K562 (cell line): ENCODE results near the gene POU2AF3. TPM values are rescaled to one million over a fixed set of nuclear protein-coding genes. Genes with fewer than 3 reads are reported as not detected.

ENCODE experiments used
- ATAC-seq: fragments of 200-7000 bp; cut with Tn5 transposase; 3 replicates; pipeline ENCODE4 v1.9.1; 2020; ENCODE audit warnings: moderate library complexity
- BruUV-seq: library from RNA; stranded (reverse); fragments of 400-500 nt; replicated peaks from 2 replicates; lab custom pipeline; 2021; lab: Mats Ljungman, UMichigan
- CTCF ChIA-PET: fragments of 300-600 bp; formaldehyde crosslinking; extraction: SDS; loops from one replicate; lab custom pipeline; 2021; ENCODE audit warnings: low intra/inter-chr PET ratio; lab: Yijun Ruan, JAX
- POLR2A ChIA-PET: fragments of 300-600, 350-650 bp; sonication (Branson Sonifier 250); formaldehyde crosslinking; extraction: SDS; loops from one replicate; lab custom pipeline; 2021; ENCODE audit warnings: antibody characterized with exemption, inconsistent platforms; lab: Yijun Ruan, JAX
- DNase-seq, 4 experiments: peaks; one replicate each; pipeline versions ENCODE4 v3.0.0 to v3.0.0-alpha.2; 2011 to 2018; ENCODE audit warnings: low spot score in 3 of 4, mixed read lengths in 3 of 4; ENCODE audit errors: extremely low read depth in 1 of 4
- FAIRE-seq: peaks from 2 replicates; lab custom pipeline; 2011; peaks lifted over from hg19 to GRCh38; lab: Jason Lieb, UNC
- H2AFZ ChIP-seq: 2 replicates; pipeline ENCODE4 v1.6.0; 2011; ENCODE audit warnings: low read depth, low read length, control low read depth, inconsistent platforms
- H3K27ac ChIP-seq: fragments of 200-600 bp; 3 replicates; pipeline ENCODE4 v1.8.0; 2011; ENCODE audit warnings: low read depth, mild to moderate bottlenecking, control low read depth, inconsistent platforms, low read length, moderate library complexity, mixed read lengths; ENCODE audit errors: extremely low read depth
- H3K27me3 ChIP-seq, 2 experiments: fragments of 300-600 bp in 1 of 2; 2 replicates in 1 of 2; 3 replicates in 1 of 2; pipeline versions ENCODE4 v1.6.0 to v1.8.0; 2011; ENCODE audit warnings: inconsistent platforms in 2 of 2, low read length in 2 of 2, mild to moderate bottlenecking in 1 of 2, mixed read lengths in 1 of 2, moderate library complexity in 1 of 2; ENCODE audit not compliant: control insufficient read depth in 2 of 2, insufficient read depth in 2 of 2
- H3K36me3 ChIP-seq: fragments of 300-600 bp; 3 replicates; pipeline ENCODE4 v1.8.0; 2011; ENCODE audit warnings: mild to moderate bottlenecking, low read length, inconsistent platforms; ENCODE audit not compliant: control insufficient read depth, insufficient read depth
- H3K4me1 ChIP-seq, 2 experiments: fragments of 200-600 bp in 1 of 2; replicated peaks in 1 of 2; 2 replicates in 1 of 2; 3 replicates in 1 of 2; pipeline versions ENCODE4 v1.5.1 to v1.8.0; 2011; ENCODE audit warnings: inconsistent platforms in 2 of 2, low read length in 2 of 2, mild to moderate bottlenecking in 1 of 2, mixed read lengths in 1 of 2, moderate library complexity in 1 of 2; ENCODE audit not compliant: control insufficient read depth in 2 of 2, insufficient read depth in 2 of 2
- H3K4me2 ChIP-seq: 2 replicates; pipeline ENCODE4 v1.6.1; 2011; ENCODE audit warnings: low read length, control low read depth, inconsistent platforms, mixed read lengths; ENCODE audit not compliant: insufficient read depth
- H3K4me3 ChIP-seq: fragments of 200-600 bp; sonication (generic), shearing (Covaris generic); 2 replicates; pipeline ENCODE4 v1.5.1; 2016; ENCODE audit warnings: control low read depth, inconsistent platforms
- H3K79me2 ChIP-seq: fragments of 200-600 bp; 3 replicates; pipeline ENCODE4 v1.8.0; 2011; ENCODE audit warnings: low read length, inconsistent platforms; ENCODE audit not compliant: control insufficient read depth, insufficient read depth
- H3K9ac ChIP-seq, 2 experiments: 2 replicates each; pipeline versions ENCODE4 v1.6.0 to v1.6.1; 2011; ENCODE audit warnings: low read depth in 2 of 2, low read length in 2 of 2, control low read depth in 1 of 2, inconsistent platforms in 1 of 2, mild to moderate bottlenecking in 1 of 2, mixed read lengths in 1 of 2; ENCODE audit not compliant: insufficient read depth in 1 of 2
- H3K9me1 ChIP-seq: one replicate; pipeline ENCODE4 v1.6.0; 2011; ENCODE audit warnings: inconsistent platforms, mild to moderate bottlenecking, low read length, moderate library complexity; ENCODE audit not compliant: control insufficient read depth, insufficient read depth
- H3K9me3 ChIP-seq: replicated peaks from 2 replicates; pipeline ENCODE4 v1.5.1; 2011; ENCODE audit warnings: low read depth, low read length, inconsistent platforms; ENCODE audit not compliant: control insufficient read depth, insufficient read depth
- H4K20me1 ChIP-seq: replicated peaks from 2 replicates; pipeline ENCODE4 v1.6.1; 2011; ENCODE audit warnings: low read length, inconsistent platforms, mixed read lengths; ENCODE audit not compliant: control insufficient read depth, insufficient read depth
- ARNT ChIP-seq, 2 experiments: fragments of 450-650 bp; IDR thresholded peaks; 2 replicates each; pipeline ENCODE4 v1.6.1; 2016; ENCODE audit warnings: mild to moderate bottlenecking in 1 of 2
- ATF1 ChIP-seq, 2 experiments: fragments of 450-650 bp in 1 of 2; IDR thresholded peaks; 2 replicates each; pipeline ENCODE4 v1.6.1; 2016; ENCODE audit warnings: missing compliant biosample characterization in 1 of 2, missing genetic modification characterization in 1 of 2
- EZH2 ChIP-seq: IDR thresholded peaks from 2 replicates; pipeline ENCODE4 v1.6.1; 2012; ENCODE audit warnings: low read depth, mild to moderate bottlenecking, inconsistent platforms, low read length, borderline replicate concordance
- HSF4 ChIP-seq: fragments of 250-450 bp; sonication (Bioruptor Pico); IDR thresholded peaks from 2 replicates; pipeline ENCODE4 v2.1.2; 2022; ENCODE audit warnings: mild to moderate bottlenecking, moderate library complexity, borderline replicate concordance
- PCBP1 ChIP-seq: fragments of 200-400 bp; formaldehyde crosslinking; IDR thresholded peaks from 2 replicates; pipeline ENCODE4 v1.6.1; 2018; ENCODE audit warnings: mild to moderate bottlenecking, low read depth, low read length; ENCODE audit not compliant: poor library complexity, severe bottlenecking
- PHF8 ChIP-seq: fragments of 200-600 bp; sonication (generic); IDR thresholded peaks from 2 replicates; pipeline ENCODE4 v1.6.1; 2012; ENCODE audit warnings: mixed run types, mild to moderate bottlenecking, inconsistent platforms, low read length, moderate library complexity, borderline replicate concordance
- TCF7L2 ChIP-seq: fragments of 150-350 bp; IDR thresholded peaks from 2 replicates; pipeline ENCODE4 v1.6.1; 2016; ENCODE audit warnings: low read depth, mild to moderate bottlenecking, low read length, moderate library complexity
- TFAP4 ChIP-seq: sonication (generic); formaldehyde crosslinking; IDR thresholded peaks from 2 replicates; pipeline ENCODE4 v1.8.0; 2022; ENCODE audit warnings: missing genetic modification reagents, mild to moderate bottlenecking, moderate library complexity, borderline replicate concordance
- ZFPM2 ChIP-seq: fragments of 250-450 bp; sonication (Bioruptor Pico); IDR thresholded peaks from 2 replicates; pipeline ENCODE4 v1.5.1; 2022; ENCODE audit warnings: mild to moderate bottlenecking
- WGBS: fragments of 100-300 bp; shearing (Covaris generic); methylation state at CpG from one replicate; pipeline ENCODE4 v1.1.6; 2016; ENCODE audit warnings: low coverage, mixed read lengths; ENCODE audit not compliant: insufficient coverage; ENCODE audit errors: missing lambda C conversion rate; 5-methylcytosine and 5-hydroxymethylcytosine counted together
- in situ Hi-C: fragments of 300-500 bp; cut with MboI; formaldehyde crosslinking; loops from 4 replicates; pipeline ENCODE4 v1.15.0; 2018; ENCODE audit warnings: inconsistent platforms, mixed read lengths
- intact Hi-C: fragments of 100-400 bp; cut with micrococcal nuclease; formaldehyde crosslinking; loops from 2 replicates; pipeline ENCODE4 v1.14.2; 2022
- polyA plus RNA-seq, 8 experiments: library from polyadenylated mRNA; depleted of rRNA in 4 of 8; stranded (reverse) in 5 of 8; unstranded in 3 of 8; fragments of >200 nt; fragmentation: Nextera tagmentation in 2 of 8; fragmentation: Illumina TruSeq in 1 of 8; extraction: Ambion mirVana in 2 of 8; extraction: Trizol in 1 of 8; gene quantifications; 2 replicates each; pipeline versions ENCODE4 v1.2.1 to v1.2.3, GENCODE V29; 2011 to 2014; ENCODE audit warnings: inconsistent platforms in 1 of 8, missing spikeins in 1 of 8
- total RNA-seq, 7 experiments: library from RNA; depleted of rRNA in 6 of 7; stranded (reverse); fragments of >200 nt in 6 of 7; fragmentation: Illumina TruSeq in 2 of 7; extraction: Trizol in 2 of 7; gene quantifications; 2 replicates each; pipeline versions ENCODE4 v1.2.1 to v1.2.3, GENCODE V29; 2011 to 2021; ENCODE audit warnings: low replicate concordance in 1 of 7

Gene POU2AF3
- total and polyA plus RNA-seq, 9 of the 15 experiments (the other 6 are each of a cell fraction or from before 2014, with no cell fraction given) = not detected

- no peak for DNase-seq
- H3K27me3 ChIP-seq = peaks cover 2 to 28% of the 10 kb centered on the region in 2 experiments; a peak in 3 of 5 replicates
- CTCF ChIA-PET = no interaction called here
- in situ Hi-C loops = no loop called here
- H4K20me1 ChIP-seq = peaks cover 3% of the 10 kb centered on the region; the same call in 1 of the 2 replicates
- no peak overlapping the region for H3K4me2 ChIP-seq
- no peak overlapping the region for H3K27ac ChIP-seq
- peaks cover 0 to 9% of the 10 kb centered on the region in 2 experiments; a peak in 1 of 5 replicates for H3K4me1 ChIP-seq
- ATAC-seq = peak; percentile 54
- POLR2A ChIA-PET = no interaction called here
- intact Hi-C loops = no loop called here
- H3K9me1 ChIP-seq = no peaks in the 10 kb centered on the region
- no TSS peak for BruUV-seq
- no peaks in the 10 kb centered on the region for H3K36me3 ChIP-seq
- no peak overlapping the region for H2AFZ ChIP-seq
- FAIRE-seq = no peak
- no peak overlapping the region; a peak in 1 of 4 replicates for H3K9ac ChIP-seq
- H3K9me3 ChIP-seq = no peaks in the 10 kb centered on the region
- 12% methylated on average over 49 of the region's 77 CpGs for WGBS
- no peak overlapping the region for H3K4me3 ChIP-seq
- no peaks in the 10 kb centered on the region for H3K79me2 ChIP-seq
- no peak for TF ChIP-seq ARNT (IDR thresholded peaks at IDR 0.05)
- no peak for TF ChIP-seq ZFPM2 (CRISPR knock-in tag)
- no peak for TF ChIP-seq TFAP4 (CRISPR knock-in tag)
- TF ChIP-seq ATF1 (CRISPR knock-in tag; IDR thresholded peaks at IDR 0.05) = no peak
- no peak for TF ChIP-seq ATF1 (tag; IDR thresholded peaks at IDR 0.05)
- no peak for TF ChIP-seq PHF8
- no peak for TF ChIP-seq PCBP1
- no peak for TF ChIP-seq HSF4 (CRISPR knock-in tag)
- TF ChIP-seq TCF7L2 = no peak
- no peak for TF ChIP-seq EZH2
These were observed 1.0 kb downstream of the POU2AF3 start for GRCh38 chr11:111299101-111300026.
